Right lobe of liver (tissue), 4 donors: ENCODE results near the gene LMLN.

ENCODE experiments used
- POLR2A ChIP-seq: fragments of 450-650 bp; IDR thresholded peaks from one replicate; pipeline ENCODE4 v1.6.1; 2017; ENCODE audit warnings: antibody characterized with exemption, mild to moderate bottlenecking
- TF ChIP-seq, protein P1 (sequence below), 4 donors: fragments of 200-600 bp in 3 of 4; fragments of 450-650 bp in 1 of 4; IDR thresholded peaks; one replicate each; pipeline versions ENCODE4 v1.5.1 to v1.8.0; 2016 to 2022; ENCODE audit warnings: antibody characterized with exemption in 4 of 4, mild to moderate bottlenecking in 2 of 4
- donor health status: DM: no; HTN: no; CAD: no.
- donor health status: DM: no; HTN: no; CAD: no.
- donor health status: DM: no; HTN: yes; CAD: no.

GRCh38 chr3:197958346-197958745 is 1.7 kb upstream of the LMLN start:
- TF ChIP-seq POLR2A, result no peak
- TF ChIP-seq, protein P1, sequence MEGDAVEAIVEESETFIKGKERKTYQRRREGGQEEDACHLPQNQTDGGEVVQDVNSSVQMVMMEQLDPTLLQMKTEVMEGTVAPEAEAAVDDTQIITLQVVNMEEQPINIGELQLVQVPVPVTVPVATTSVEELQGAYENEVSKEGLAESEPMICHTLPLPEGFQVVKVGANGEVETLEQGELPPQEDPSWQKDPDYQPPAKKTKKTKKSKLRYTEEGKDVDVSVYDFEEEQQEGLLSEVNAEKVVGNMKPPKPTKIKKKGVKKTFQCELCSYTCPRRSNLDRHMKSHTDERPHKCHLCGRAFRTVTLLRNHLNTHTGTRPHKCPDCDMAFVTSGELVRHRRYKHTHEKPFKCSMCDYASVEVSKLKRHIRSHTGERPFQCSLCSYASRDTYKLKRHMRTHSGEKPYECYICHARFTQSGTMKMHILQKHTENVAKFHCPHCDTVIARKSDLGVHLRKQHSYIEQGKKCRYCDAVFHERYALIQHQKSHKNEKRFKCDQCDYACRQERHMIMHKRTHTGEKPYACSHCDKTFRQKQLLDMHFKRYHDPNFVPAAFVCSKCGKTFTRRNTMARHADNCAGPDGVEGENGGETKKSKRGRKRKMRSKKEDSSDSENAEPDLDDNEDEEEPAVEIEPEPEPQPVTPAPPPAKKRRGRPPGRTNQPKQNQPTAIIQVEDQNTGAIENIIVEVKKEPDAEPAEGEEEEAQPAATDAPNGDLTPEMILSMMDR (IDR thresholded peaks at IDR 0.05), result no peak
